Endothelial cell (in vitro differentiated cells): ENCODE data around the gene TSC22D2. TPM values are rescaled to one million over a fixed set of nuclear protein-coding genes. Genes with fewer than 3 reads are reported as not detected.

Experiments
- DNase-seq: peaks from one replicate; pipeline ENCODE4 v3.0.0; 2021; ENCODE audit warnings: low spot score
- H3K27ac Mint-ChIP-seq: one replicate; pipeline ENCODE4 v1.8.0; 2021; ENCODE audit warnings: mixed read lengths, inconsistent platforms; ENCODE audit not compliant: unreplicated experiment
- H3K27me3 Mint-ChIP-seq: one replicate; pipeline ENCODE4 v1.8.0; 2021; ENCODE audit warnings: mild to moderate bottlenecking, moderate library complexity, mixed read lengths, inconsistent platforms; ENCODE audit not compliant: unreplicated experiment
- H3K36me3 Mint-ChIP-seq: one replicate; pipeline ENCODE4 v1.8.0; 2021; ENCODE audit warnings: mild to moderate bottlenecking, low read depth, mixed read lengths, inconsistent platforms; ENCODE audit not compliant: unreplicated experiment
- H3K4me1 Mint-ChIP-seq: one replicate; pipeline ENCODE4 v1.8.0; 2021; ENCODE audit warnings: mild to moderate bottlenecking, mixed read lengths, inconsistent platforms; ENCODE audit not compliant: unreplicated experiment
- H3K4me3 Mint-ChIP-seq: one replicate; pipeline ENCODE4 v1.8.0; 2021; ENCODE audit warnings: mild to moderate bottlenecking, mixed read lengths, inconsistent platforms; ENCODE audit not compliant: unreplicated experiment
- H3K9me3 Mint-ChIP-seq: one replicate; pipeline ENCODE4 v1.8.0; 2021; ENCODE audit warnings: mixed read lengths, inconsistent platforms; ENCODE audit not compliant: unreplicated experiment
- CTCF ChIP-seq: fragments of 200-600 bp; sonication (generic); IDR thresholded peaks from one replicate; pipeline ENCODE4 v1.5.0; 2021; ENCODE audit warnings: antibody characterized with exemption; ENCODE audit not compliant: unreplicated experiment
- total RNA-seq: library from RNA; stranded (reverse); fragmentation: NEBNext Ultra II Directional; extraction: Animal tissue kit (Norgen Biotek cat#: 25700); gene quantifications from one replicate; pipeline ENCODE4 v1.2.1, GENCODE V29; 2021; ENCODE audit not compliant: unreplicated experiment

TSC22D2 gene
- total RNA-seq, 1 donor from 2014 or later: 38.8 TPM

- Mint-ChIP-seq H3K9me3 (no peaks in the 10 kb centered on the region), H3K4me3 (no peak overlapping the region), H3K27ac (no peak overlapping the region), H3K36me3 (no peaks in the 10 kb centered on the region), H3K27me3 (no peaks in the 10 kb centered on the region), H3K4me1 (peaks cover 12% of the 10 kb centered on the region)
- no peak for TF ChIP-seq CTCF
- no peak for DNase-seq
Observed at GRCh38 chr3:150434234-150434633, 26.1 kb downstream of the TSC22D2 start.

GRCh38 chr3:150436161-150436560 lies 28.1 kb downstream of the TSC22D2 start:
- Mint-ChIP-seq H3K4me1 (no peaks in the 10 kb centered on the region), H3K4me3 (no peak overlapping the region), H3K9me3 (no peaks in the 10 kb centered on the region), H3K27ac (no peak overlapping the region), H3K36me3 (no peaks in the 10 kb centered on the region), H3K27me3 (no peaks in the 10 kb centered on the region)
- no peak for TF ChIP-seq CTCF
- no peak for DNase-seq

GRCh38 chr3:150439657-150440056 lies 31.6 kb downstream of the TSC22D2 start:
- TF ChIP-seq CTCF: no peak
- Mint-ChIP-seq H3K9me3 (no peaks in the 10 kb centered on the region), H3K27ac (no peak overlapping the region), H3K4me1 (peaks cover 4% of the 10 kb centered on the region), H3K4me3 (no peak overlapping the region), H3K36me3 (peaks cover 9% of the 10 kb centered on the region), H3K27me3 (no peaks in the 10 kb centered on the region)
- DNase-seq: no peak

- H3K4me1 Mint-ChIP-seq: peaks cover 9% of the 10 kb centered on the region
- H3K9me3 Mint-ChIP-seq: no peaks in the 10 kb centered on the region
- no peak overlapping the region for H3K27ac Mint-ChIP-seq
- no peak for DNase-seq
- H3K4me3 Mint-ChIP-seq: no peak overlapping the region
- no peak for TF ChIP-seq CTCF
- peaks cover 9% of the 10 kb centered on the region for H3K36me3 Mint-ChIP-seq
- no peaks in the 10 kb centered on the region for H3K27me3 Mint-ChIP-seq
Observed at GRCh38 chr3:150443331-150443741, 35.2 kb downstream of the TSC22D2 start.

GRCh38 chr3:150444371-150444770 lies 36.3 kb downstream of the TSC22D2 start:
- no peak for DNase-seq
- no peaks in the 10 kb centered on the region for H3K27me3 Mint-ChIP-seq
- TF ChIP-seq CTCF: no peak

More at GRCh38 chr3:150444371-150444770, 36.3 kb downstream of the TSC22D2 start:
- no peak overlapping the region for H3K4me3 Mint-ChIP-seq
- peaks cover 9% of the 10 kb centered on the region for H3K36me3 Mint-ChIP-seq
- peaks cover 14% of the 10 kb centered on the region for H3K4me1 Mint-ChIP-seq
- H3K9me3 Mint-ChIP-seq: no peaks in the 10 kb centered on the region
- H3K27ac Mint-ChIP-seq: no peak overlapping the region
